Left lung (tissue), 10 donors: ENCODE measurements around the gene FXN. TPM values are rescaled to one million over a fixed set of nuclear protein-coding genes. Genes with fewer than 3 reads are reported as not detected.

ENCODE experiments used
- ATAC-seq: fragments of 200-7000 bp; cut with Tn5 transposase; one replicate; pipeline ENCODE4 v1.9.1; 2020; ENCODE audit warnings: moderate library complexity
- DNase-seq, 4 donors: peaks; one replicate each; pipeline ENCODE4 v3.0.0-alpha.2; 2013 to 2020
- H3K27ac ChIP-seq, 2 donors: fragments of 200-600 bp; sonication (generic) in 1 of 2; one replicate each; pipeline versions ENCODE4 v1.5.0 to v1.8.0; 2020 to 2021
- H3K27me3 ChIP-seq, 2 donors: fragments of 200-600 bp; sonication (generic) in 1 of 2; one replicate each; pipeline versions ENCODE4 v1.5.0 to v1.8.0; 2020 to 2021
- H3K36me3 ChIP-seq, 2 donors: fragments of 200-600 bp; sonication (generic) in 1 of 2; one replicate each; pipeline versions ENCODE4 v1.5.0 to v1.8.0; 2020 to 2021
- H3K4me1 ChIP-seq, 2 donors: fragments of 200-600 bp; one replicate each; pipeline ENCODE4 v1.8.0; 2021
- H3K4me3 ChIP-seq, 2 donors: fragments of 200-600 bp; sonication (generic) in 1 of 2; one replicate each; pipeline versions ENCODE4 v1.5.0 to v1.8.0; 2020 to 2021; ENCODE audit warnings: mild to moderate bottlenecking in 1 of 2
- H3K9me3 ChIP-seq, 2 donors: fragments of 200-600 bp; sonication (generic) in 1 of 2; one replicate each; pipeline versions ENCODE4 v1.5.0 to v1.8.0; 2020 to 2021
- intact Hi-C, 2 donors: fragments of 100-400 bp; cut with DNase I; formaldehyde crosslinking; loops; one replicate each; pipeline versions ENCODE4 v1.11.2 to v1.14.2; 2022
- polyA plus RNA-seq, 6 donors: library from polyadenylated mRNA; unstranded; fragments of 120-200 nt; gene quantifications; one replicate each; pipeline ENCODE4 v1.2.1, GENCODE V29; 2013; ENCODE audit not compliant: insufficient read length in 6 of 6
- total RNA-seq, 2 donors: library from RNA; stranded (reverse); fragmentation: NEBNext Ultra II Directional; extraction: Animal tissue kit (Norgen Biotek cat#: 25700); gene quantifications; one replicate each; pipeline ENCODE4 v1.2.1, GENCODE V29; 2021
- TF ChIP-seq, protein P1 (sequence below), 2 donors: fragments of 200-600 bp; sonication (generic) in 1 of 2; IDR thresholded peaks; one replicate each; pipeline versions ENCODE4 v1.5.0 to v1.8.0; 2021; ENCODE audit warnings: antibody characterized with exemption in 2 of 2
- donor health status: DM: no; HTN: yes; CAD: no.
- donor health status: DM: no; HTN: no; CAD: no.

Gene FXN
- total and polyA plus RNA-seq, 8 donors: 11.0 to 24.2 (median 22.3) TPM

DNA sequence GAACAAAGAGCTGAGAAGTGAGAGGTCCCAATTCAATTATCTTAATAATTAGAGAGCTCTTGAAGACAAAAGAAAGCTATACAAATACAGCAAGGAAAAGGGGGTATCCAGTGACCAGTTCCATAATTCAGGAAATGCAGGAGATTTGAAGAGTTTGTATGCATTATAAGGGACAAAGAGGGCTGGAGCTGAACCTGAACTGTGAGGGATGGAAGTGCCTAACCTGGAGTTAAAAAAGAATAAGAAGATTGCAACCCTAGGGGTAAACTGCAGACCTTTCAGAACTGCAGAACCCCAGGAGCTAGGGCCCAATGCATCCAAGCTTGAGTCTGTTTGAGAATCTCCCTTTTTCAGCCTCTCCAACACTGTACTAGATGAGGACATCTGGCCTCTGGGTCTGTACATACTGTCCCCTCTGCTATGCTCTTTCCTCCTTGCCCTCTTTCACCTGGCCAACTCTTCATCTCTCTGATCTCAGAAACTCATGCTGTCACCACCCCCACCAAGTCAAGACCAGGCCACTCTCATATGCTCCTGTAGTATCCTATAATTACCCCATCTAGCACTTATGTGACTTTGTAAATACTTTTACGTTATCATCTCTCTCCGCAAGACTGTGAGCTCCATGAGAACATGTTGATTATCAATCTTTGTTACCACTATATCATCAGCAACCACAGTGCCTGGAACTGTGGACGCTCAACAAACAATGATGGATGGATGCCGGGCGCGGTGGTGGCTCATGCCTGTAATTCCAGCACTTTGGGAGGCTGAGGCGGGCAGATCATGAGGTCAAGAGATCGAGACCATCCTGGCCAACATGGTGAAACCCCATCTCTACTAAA is 15.0 kb upstream of the FXN start:
- TF ChIP-seq, protein P1, sequence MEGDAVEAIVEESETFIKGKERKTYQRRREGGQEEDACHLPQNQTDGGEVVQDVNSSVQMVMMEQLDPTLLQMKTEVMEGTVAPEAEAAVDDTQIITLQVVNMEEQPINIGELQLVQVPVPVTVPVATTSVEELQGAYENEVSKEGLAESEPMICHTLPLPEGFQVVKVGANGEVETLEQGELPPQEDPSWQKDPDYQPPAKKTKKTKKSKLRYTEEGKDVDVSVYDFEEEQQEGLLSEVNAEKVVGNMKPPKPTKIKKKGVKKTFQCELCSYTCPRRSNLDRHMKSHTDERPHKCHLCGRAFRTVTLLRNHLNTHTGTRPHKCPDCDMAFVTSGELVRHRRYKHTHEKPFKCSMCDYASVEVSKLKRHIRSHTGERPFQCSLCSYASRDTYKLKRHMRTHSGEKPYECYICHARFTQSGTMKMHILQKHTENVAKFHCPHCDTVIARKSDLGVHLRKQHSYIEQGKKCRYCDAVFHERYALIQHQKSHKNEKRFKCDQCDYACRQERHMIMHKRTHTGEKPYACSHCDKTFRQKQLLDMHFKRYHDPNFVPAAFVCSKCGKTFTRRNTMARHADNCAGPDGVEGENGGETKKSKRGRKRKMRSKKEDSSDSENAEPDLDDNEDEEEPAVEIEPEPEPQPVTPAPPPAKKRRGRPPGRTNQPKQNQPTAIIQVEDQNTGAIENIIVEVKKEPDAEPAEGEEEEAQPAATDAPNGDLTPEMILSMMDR (IDR thresholded peaks at IDR 0.05): no peak
- Histone ChIP-seq H3K4me3 (no peak overlapping the region), H3K36me3 (no peaks in the 10 kb centered on the region), H3K9me3 (no peaks in the 10 kb centered on the region), H3K4me1 (no peaks in the 10 kb centered on the region), H3K27me3 (no peaks in the 10 kb centered on the region), H3K27ac (no peak overlapping the region)
- intact Hi-C loops: no loop called here
- no peak for ATAC-seq
- no peak for DNase-seq

DNA sequence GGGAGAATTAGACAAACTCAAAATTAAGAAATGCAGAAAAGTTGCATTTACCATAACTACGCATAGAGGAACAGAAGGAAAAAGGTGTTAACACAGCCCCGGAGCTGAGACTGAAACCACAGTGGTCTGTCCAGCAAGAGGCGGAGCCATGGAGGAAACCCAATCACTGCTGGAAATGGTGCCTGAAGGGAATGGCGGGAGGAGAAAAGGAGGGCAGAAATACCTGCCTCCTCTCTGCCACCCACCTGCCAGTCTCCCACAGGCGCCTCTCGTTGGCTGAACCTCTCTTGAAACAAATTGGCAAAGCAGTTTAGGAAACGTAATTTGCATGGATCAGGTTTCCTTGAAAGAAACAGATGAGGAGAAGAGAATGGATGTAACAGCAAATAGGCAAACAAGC is 11.9 kb upstream of the FXN start:
- H3K36me3 ChIP-seq: no peaks in the 10 kb centered on the region
- no peak overlapping the region for H3K4me3 ChIP-seq
- DNase-seq (no peak), ATAC-seq (peak; percentile 24)
- intact Hi-C loops: no loop called here
- no peak overlapping the region for H3K27ac ChIP-seq
- H3K9me3 ChIP-seq: no peaks in the 10 kb centered on the region
- no peaks in the 10 kb centered on the region for H3K27me3 ChIP-seq
- TF ChIP-seq, protein P1 (IDR thresholded peaks at IDR 0.05): no peak
- H3K4me1 ChIP-seq: peaks cover 0 to 10% of the 10 kb centered on the region in 2 donors

DNA sequence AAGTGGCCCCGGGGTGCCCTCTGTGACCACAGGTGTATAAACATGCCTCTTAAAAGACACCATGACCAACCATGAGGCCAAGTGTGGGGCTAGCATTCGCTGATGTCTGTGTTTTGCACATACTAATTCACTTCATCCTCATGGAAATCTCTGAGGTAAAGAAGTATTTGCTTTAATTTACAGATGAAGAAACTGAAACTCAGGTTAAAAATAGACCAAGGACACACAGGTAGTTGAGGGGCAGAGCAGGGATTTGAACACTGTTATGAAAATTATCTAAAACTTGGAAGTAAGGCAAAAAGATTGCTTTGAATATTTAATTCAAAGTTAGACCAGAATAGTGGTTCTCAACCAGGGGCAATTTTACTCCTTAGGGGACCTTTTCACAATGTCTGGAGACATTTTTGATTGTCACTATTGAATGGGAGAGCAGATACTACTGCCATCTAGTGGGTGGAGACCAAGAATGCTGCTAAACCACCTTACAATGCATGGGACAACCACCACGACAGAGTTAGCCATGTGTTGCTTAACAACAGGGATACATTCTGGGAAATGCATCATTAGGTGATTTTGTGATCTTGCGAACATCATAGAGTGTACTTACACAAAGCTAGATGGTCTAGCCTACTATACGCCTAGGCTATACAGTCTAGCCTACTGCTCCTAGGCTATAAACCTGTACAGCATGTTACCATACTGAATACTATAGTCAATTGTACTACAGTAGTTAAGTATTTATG is 8.0 kb upstream of the FXN start:
- DNase-seq: peak in 2 of 4 donors; percentile 32 to 57
- no peaks in the 10 kb centered on the region for H3K36me3 ChIP-seq
- H3K9me3 ChIP-seq: peaks cover 0 to 6% of the 10 kb centered on the region in 2 donors
- H3K4me1 ChIP-seq: peaks cover 0 to 13% of the 10 kb centered on the region in 2 donors
- H3K27ac ChIP-seq: no peak overlapping the region
- TF ChIP-seq, protein P1 (IDR thresholded peaks at IDR 0.05): peak; percentile 74 to 83
- intact Hi-C loops: no loop called here
- no peak overlapping the region for H3K4me3 ChIP-seq
- H3K27me3 ChIP-seq: no peaks in the 10 kb centered on the region
- ATAC-seq: peak; percentile 94

DNA sequence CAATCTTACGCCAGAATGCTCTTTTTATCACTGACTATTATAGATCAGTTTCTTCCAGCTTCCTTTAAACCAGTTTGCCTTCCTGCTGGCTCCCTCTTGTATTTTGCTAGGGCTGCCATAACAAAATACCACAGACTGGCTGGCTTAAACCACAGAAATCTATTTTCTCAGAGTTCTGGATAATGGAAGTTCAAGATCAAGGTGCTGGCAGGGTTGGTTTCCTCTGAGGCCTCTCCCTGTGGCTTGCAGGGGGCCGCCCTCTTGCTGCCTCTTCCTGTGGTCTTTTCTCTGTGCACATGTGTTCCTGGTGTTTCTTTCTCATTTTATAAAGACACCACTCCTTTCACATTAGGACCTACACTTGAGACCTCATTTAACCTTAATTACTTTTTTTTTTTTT is 6.8 kb upstream of the FXN start:
- Histone ChIP-seq H3K27me3 (no peaks in the 10 kb centered on the region), H3K27ac (no peak overlapping the region), H3K4me3 (no peak overlapping the region), H3K36me3 (no peaks in the 10 kb centered on the region), H3K4me1 (peaks cover 0 to 13% of the 10 kb centered on the region in 2 donors), H3K9me3 (peaks cover 0 to 6% of the 10 kb centered on the region in 2 donors)
- intact Hi-C loops: no loop called here
- DNase-seq: no peak
- no peak for ATAC-seq
- TF ChIP-seq, protein P1 (IDR thresholded peaks at IDR 0.05): no peak

DNA sequence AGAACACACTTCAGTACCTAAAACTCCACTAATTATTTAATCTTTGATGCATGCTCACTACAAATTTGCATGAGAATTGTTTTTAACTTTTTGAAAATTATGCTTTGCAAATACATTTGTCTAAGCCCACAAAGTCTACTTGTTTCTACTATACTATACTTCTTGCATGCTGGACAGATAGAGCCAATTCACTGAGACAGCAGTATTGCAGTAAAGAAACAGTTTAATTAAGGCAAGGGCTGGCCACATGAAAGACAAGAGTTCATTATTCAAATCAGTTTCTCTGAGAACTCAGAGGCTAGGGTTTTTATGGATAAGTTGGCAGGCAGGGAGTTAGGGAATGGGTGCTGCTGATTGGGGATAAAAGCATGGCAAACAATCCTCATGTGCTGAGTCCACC is 6.0 kb upstream of the FXN start:
- ATAC-seq (no peak), DNase-seq (no peak)
- no peak overlapping the region for H3K27ac ChIP-seq
- H3K36me3 ChIP-seq: no peaks in the 10 kb centered on the region
- no peaks in the 10 kb centered on the region for H3K27me3 ChIP-seq
- no peak overlapping the region for H3K4me3 ChIP-seq
- TF ChIP-seq, protein P1 (IDR thresholded peaks at IDR 0.05): no peak
- H3K4me1 ChIP-seq: peaks cover 0 to 13% of the 10 kb centered on the region in 2 donors
- H3K9me3 ChIP-seq: peaks cover 0 to 6% of the 10 kb centered on the region in 2 donors
- intact Hi-C loops: no loop called here
